A549 (cell line): ENCODE results near the gene LGALS7B. TPM values are rescaled to one million over a fixed set of nuclear protein-coding genes. Genes with fewer than 3 reads are reported as not detected.

ENCODE experiments used
- BCL3 ChIP-seq: fragments of >200 bp; sonication (Bioruptor Twin); formaldehyde crosslinking; IDR thresholded peaks from 3 replicates; pipeline ENCODE4 v1.6.1; 2016
- CBX2 ChIP-seq: fragments of 200-600 bp; sonication (generic); IDR thresholded peaks from 2 replicates; pipeline ENCODE4 v1.6.1; 2016; ENCODE audit warnings: low read depth, mild to moderate bottlenecking, borderline replicate concordance
- CHD4 ChIP-seq: fragments of 200-600 bp; sonication (generic); IDR thresholded peaks from 2 replicates; pipeline ENCODE4 v1.6.1; 2016; ENCODE audit warnings: antibody characterized with exemption, mild to moderate bottlenecking, borderline replicate concordance
- EP300 ChIP-seq, 2 experiments: fragments of >200 bp; sonication (Bioruptor Twin); formaldehyde crosslinking; IDR thresholded peaks; 2 replicates in 1 of 2; 3 replicates in 1 of 2; pipeline ENCODE4 v1.6.1; 2016 to 2017
- ESRRA ChIP-seq: fragments of 150-350 bp; IDR thresholded peaks from 2 replicates; pipeline ENCODE4 v1.6.1; 2014; ENCODE audit warnings: mild to moderate bottlenecking, low read length, borderline replicate concordance
- FOSL2 ChIP-seq, 2 experiments: fragments of 450-650 bp in 1 of 2; fragments of >200 bp in 1 of 2; sonication (Bioruptor Twin) in 1 of 2; formaldehyde crosslinking; IDR thresholded peaks; 2 replicates each; pipeline versions ENCODE4 v1.5.0 to v1.6.1; 2016 to 2020; ENCODE audit warnings: mild to moderate bottlenecking in 1 of 2, moderate library complexity in 1 of 2
- FOXS1 ChIP-seq: fragments of 250-450 bp; sonication (Bioruptor Pico); IDR thresholded peaks from 2 replicates; pipeline ENCODE4 v1.5.0; 2020; ENCODE audit warnings: mild to moderate bottlenecking, moderate library complexity
- HDAC2 ChIP-seq: fragments of 200-600 bp; sonication (generic); IDR thresholded peaks from 2 replicates; pipeline ENCODE4 v1.6.1; 2016
- HOXB13 ChIP-seq: fragments of 250-450 bp; sonication (Bioruptor Pico); IDR thresholded peaks from 2 replicates; pipeline ENCODE4 v1.5.0; 2020; ENCODE audit warnings: low read depth, mild to moderate bottlenecking, moderate library complexity
- JUN ChIP-seq, 2 experiments: fragments of >200 bp; sonication (Bioruptor Twin); formaldehyde crosslinking; IDR thresholded peaks; 2 replicates in 1 of 2; 3 replicates in 1 of 2; pipeline ENCODE4 v1.6.1; 2016 to 2017
- KDM1A ChIP-seq: fragments of 200-600 bp; sonication (generic); IDR thresholded peaks from 2 replicates; pipeline ENCODE4 v1.6.1; 2016; ENCODE audit warnings: low read depth, mild to moderate bottlenecking
- KDM5A ChIP-seq: fragments of 200-600 bp; sonication (generic); IDR thresholded peaks from 2 replicates; pipeline ENCODE4 v1.6.1; 2016; ENCODE audit warnings: antibody characterized with exemption, mild to moderate bottlenecking
- MAFK ChIP-seq: fragments of 450-650 bp; IDR thresholded peaks from 2 replicates; pipeline ENCODE4 v1.6.1; 2014; ENCODE audit not compliant: partially characterized antibody
- MAZ ChIP-seq: fragments of 150-350 bp; IDR thresholded peaks from 2 replicates; pipeline ENCODE4 v1.6.1; 2014; ENCODE audit warnings: antibody characterized with exemption, low read depth, low read length, borderline replicate concordance
- MYC ChIP-seq: IDR thresholded peaks from 2 replicates; pipeline ENCODE4 v1.6.1; 2012; ENCODE audit warnings: mild to moderate bottlenecking, inconsistent platforms, low read length, improper control_type of control experiment, borderline replicate concordance
- NFE2L2 ChIP-seq: fragments of 150-350 bp; conservative IDR thresholded peaks from 2 replicates; pipeline ENCODE4 v1.6.1; 2014; ENCODE audit warnings: low read length
- POLR2A ChIP-seq: IDR thresholded peaks from 2 replicates; pipeline ENCODE4 v1.6.1; 2012; ENCODE audit warnings: mild to moderate bottlenecking, low read length
- POLR2AphosphoS2 ChIP-seq: conservative IDR thresholded peaks from 2 replicates; pipeline ENCODE4 v1.6.1; 2012; ENCODE audit warnings: low read length, improper control_type of control experiment, inconsistent platforms
- RAD21 ChIP-seq, 2 experiments: fragments of >200 bp in 1 of 2; sonication (Bioruptor Twin) in 1 of 2; formaldehyde crosslinking in 1 of 2; IDR thresholded peaks in 1 of 2; conservative IDR thresholded peaks in 1 of 2; 2 replicates in 1 of 2; 3 replicates in 1 of 2; pipeline ENCODE4 v1.6.1; 2012 to 2018; ENCODE audit warnings: inconsistent platforms in 1 of 2
- RARB ChIP-seq: fragments of 250-450 bp; sonication (Bioruptor Pico); IDR thresholded peaks from 2 replicates; pipeline ENCODE4 v1.8.0; 2021; ENCODE audit warnings: mild to moderate bottlenecking, moderate library complexity
- RCOR1 ChIP-seq: fragments of 150-350 bp; IDR thresholded peaks from 2 replicates; pipeline ENCODE4 v1.6.1; 2014; ENCODE audit warnings: antibody characterized with exemption, low read length, low read depth
- REST ChIP-seq: fragments of 200-600 bp; sonication (generic); IDR thresholded peaks from 2 replicates; pipeline ENCODE4 v1.6.1; 2016; ENCODE audit warnings: antibody characterized with exemption, mild to moderate bottlenecking, moderate library complexity
- RFX5 ChIP-seq: fragments of 450-650 bp; IDR thresholded peaks from 2 replicates; pipeline ENCODE4 v1.7.1; 2014; ENCODE audit warnings: antibody characterized with exemption, mild to moderate bottlenecking, moderate library complexity
- RNF2 ChIP-seq: fragments of 200-600 bp; sonication (generic); IDR thresholded peaks from 2 replicates; pipeline ENCODE4 v1.6.1; 2016; ENCODE audit warnings: low read depth, mild to moderate bottlenecking, antibody characterized with exemption, moderate library complexity, borderline replicate concordance
- SMC3 ChIP-seq: fragments of >200 bp; sonication (Bioruptor Twin); formaldehyde crosslinking; IDR thresholded peaks from 3 replicates; pipeline ENCODE4 v1.6.1; 2018; ENCODE audit warnings: inconsistent platforms
- TP53 ChIP-seq: fragments of 250-450 bp; sonication (Bioruptor Pico); IDR thresholded peaks from 2 replicates; pipeline ENCODE4 v1.5.0; 2021; ENCODE audit warnings: mild to moderate bottlenecking, moderate library complexity
- ZNF302 ChIP-seq: fragments of 250-450 bp; sonication (Bioruptor Pico); IDR thresholded peaks from 2 replicates; pipeline ENCODE4 v1.9.0; 2021; ENCODE audit warnings: inconsistent platforms, mild to moderate bottlenecking, moderate library complexity
- polyA plus RNA-seq, 4 experiments: library from polyadenylated mRNA; depleted of rRNA in 3 of 4; stranded (reverse); fragments of >200 nt; fragmentation: RNase III in 1 of 4; extraction: RNeasy Plus Mini Kit Qiagen cat#74134 plus additional on column Dnase treatment in 1 of 4; gene quantifications; 2 replicates in 3 of 4; 3 replicates in 1 of 4; pipeline ENCODE4 v1.2.3, GENCODE V29; 2011 to 2017
- TF ChIP-seq, protein P1 (sequence below): fragments of >200 bp; sonication (Bioruptor Twin); formaldehyde crosslinking; IDR thresholded peaks from 3 replicates; pipeline ENCODE4 v1.5.1; 2016
- TF ChIP-seq, protein P2 (sequence below): fragments of >200 bp; sonication (Bioruptor Twin); formaldehyde crosslinking; IDR thresholded peaks from 2 replicates; pipeline ENCODE4 v1.6.1; 2016
- TF ChIP-seq, protein P3 (sequence below): fragments of 250-450 bp; sonication (Bioruptor Pico); IDR thresholded peaks from 2 replicates; pipeline ENCODE4 v1.5.0; 2021; ENCODE audit warnings: mild to moderate bottlenecking, moderate library complexity, borderline replicate concordance
- TF ChIP-seq, protein P4 (sequence below): IDR thresholded peaks from 2 replicates; pipeline ENCODE4 v1.6.1; 2012
- TF ChIP-seq, protein P5 (sequence below): IDR thresholded peaks from 2 replicates; pipeline ENCODE4 v1.6.1; 2012

Gene LGALS7B
- polyA plus RNA-seq, 2 of the 4 experiments (the other 2 are of a cell fraction), result 0.27 TPM; not detected in 1

DNA sequence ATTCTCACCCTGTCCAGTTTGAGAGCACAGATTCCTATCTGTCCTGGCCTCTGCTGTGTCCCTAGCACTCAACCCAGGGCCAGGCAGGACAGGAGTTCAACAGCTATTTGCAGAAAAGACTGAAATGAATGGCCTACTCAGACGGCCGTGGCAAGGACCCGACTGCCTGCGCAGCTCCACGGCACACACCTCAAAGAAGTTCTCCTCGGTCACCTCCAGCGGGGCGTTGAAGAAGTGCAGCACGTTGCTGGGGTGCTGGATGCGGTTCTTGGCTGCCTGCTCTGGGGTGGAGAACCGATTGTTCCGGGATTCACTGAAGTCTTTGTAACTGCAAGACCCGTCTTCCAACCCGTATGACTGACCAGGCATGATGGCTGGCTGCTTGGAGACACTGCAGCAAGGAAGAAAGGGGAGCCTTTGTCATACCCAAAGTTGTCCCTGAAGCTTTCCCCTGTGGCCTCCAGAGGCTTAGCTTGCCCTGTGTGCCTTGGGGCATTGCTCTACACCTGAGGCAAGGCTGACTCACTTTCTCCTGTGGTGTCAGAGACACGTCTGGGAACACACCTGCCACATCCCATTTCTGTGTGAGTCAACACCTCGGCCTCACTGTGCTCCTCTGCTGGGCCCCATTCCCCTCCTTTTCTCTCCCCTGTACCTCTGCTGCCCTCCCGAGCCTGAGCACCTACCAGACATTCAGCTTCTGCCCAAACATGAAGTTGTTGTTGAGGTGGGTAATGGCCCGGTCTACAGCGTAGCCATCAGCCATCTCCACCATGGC lies 49.4 kb downstream of the LGALS7B start (continued):
- TF ChIP-seq, protein P1, sequence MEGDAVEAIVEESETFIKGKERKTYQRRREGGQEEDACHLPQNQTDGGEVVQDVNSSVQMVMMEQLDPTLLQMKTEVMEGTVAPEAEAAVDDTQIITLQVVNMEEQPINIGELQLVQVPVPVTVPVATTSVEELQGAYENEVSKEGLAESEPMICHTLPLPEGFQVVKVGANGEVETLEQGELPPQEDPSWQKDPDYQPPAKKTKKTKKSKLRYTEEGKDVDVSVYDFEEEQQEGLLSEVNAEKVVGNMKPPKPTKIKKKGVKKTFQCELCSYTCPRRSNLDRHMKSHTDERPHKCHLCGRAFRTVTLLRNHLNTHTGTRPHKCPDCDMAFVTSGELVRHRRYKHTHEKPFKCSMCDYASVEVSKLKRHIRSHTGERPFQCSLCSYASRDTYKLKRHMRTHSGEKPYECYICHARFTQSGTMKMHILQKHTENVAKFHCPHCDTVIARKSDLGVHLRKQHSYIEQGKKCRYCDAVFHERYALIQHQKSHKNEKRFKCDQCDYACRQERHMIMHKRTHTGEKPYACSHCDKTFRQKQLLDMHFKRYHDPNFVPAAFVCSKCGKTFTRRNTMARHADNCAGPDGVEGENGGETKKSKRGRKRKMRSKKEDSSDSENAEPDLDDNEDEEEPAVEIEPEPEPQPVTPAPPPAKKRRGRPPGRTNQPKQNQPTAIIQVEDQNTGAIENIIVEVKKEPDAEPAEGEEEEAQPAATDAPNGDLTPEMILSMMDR, result no peak
- TF ChIP-seq FOSL2 (IDR thresholded peaks at IDR 0.05), result no peak
- peak; percentile 59 for TF ChIP-seq FOSL2 (CRISPR knock-in tag; IDR thresholded peaks at IDR 0.05)
- TF ChIP-seq, protein P2, sequence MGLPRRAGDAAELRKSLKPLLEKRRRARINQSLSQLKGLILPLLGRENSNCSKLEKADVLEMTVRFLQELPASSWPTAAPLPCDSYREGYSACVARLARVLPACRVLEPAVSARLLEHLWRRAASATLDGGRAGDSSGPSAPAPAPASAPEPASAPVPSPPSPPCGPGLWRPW, result no peak
- no peak for TF ChIP-seq HOXB13 (CRISPR knock-in tag)
- no peak for TF ChIP-seq SMC3
- peak; percentile 61; the same call in 1 of the 2 replicates for TF ChIP-seq RARB (CRISPR knock-in tag)
- no peak for TF ChIP-seq MYC
- no peak for TF ChIP-seq POLR2A
- TF ChIP-seq, protein P3, sequence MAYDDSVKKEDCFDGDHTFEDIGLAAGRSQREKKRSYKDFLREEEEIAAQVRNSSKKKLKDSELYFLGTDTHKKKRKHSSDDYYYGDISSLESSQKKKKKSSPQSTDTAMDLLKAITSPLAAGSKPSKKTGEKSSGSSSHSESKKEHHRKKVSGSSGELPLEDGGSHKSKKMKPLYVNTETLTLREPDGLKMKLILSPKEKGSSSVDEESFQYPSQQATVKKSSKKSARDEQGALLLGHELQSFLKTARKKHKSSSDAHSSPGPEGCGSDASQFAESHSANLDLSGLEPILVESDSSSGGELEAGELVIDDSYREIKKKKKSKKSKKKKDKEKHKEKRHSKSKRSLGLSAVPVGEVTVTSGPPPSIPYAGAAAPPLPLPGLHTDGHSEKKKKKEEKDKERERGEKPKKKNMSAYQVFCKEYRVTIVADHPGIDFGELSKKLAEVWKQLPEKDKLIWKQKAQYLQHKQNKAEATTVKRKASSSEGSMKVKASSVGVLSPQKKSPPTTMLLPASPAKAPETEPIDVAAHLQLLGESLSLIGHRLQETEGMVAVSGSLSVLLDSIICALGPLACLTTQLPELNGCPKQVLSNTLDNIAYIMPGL (CRISPR knock-in tag), result no peak
- TF ChIP-seq KDM1A, result no peak
- no peak for TF ChIP-seq NFE2L2
- TF ChIP-seq, protein P4, sequence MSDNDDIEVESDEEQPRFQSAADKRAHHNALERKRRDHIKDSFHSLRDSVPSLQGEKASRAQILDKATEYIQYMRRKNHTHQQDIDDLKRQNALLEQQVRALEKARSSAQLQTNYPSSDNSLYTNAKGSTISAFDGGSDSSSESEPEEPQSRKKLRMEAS, result no peak
- TF ChIP-seq POLR2AphosphoS2, result peak; percentile 95
- no peak for TF ChIP-seq FOXS1 (CRISPR knock-in tag)
- TF ChIP-seq REST, result no peak
- TF ChIP-seq RNF2, result no peak
- TF ChIP-seq RFX5, result no peak
- TF ChIP-seq ESRRA, result no peak
- TF ChIP-seq CHD4, result no peak
- TF ChIP-seq CBX2, result no peak
- no peak for TF ChIP-seq ZNF302 (CRISPR knock-in tag)
- no peak for TF ChIP-seq RCOR1
- no peak for TF ChIP-seq EP300 (IDR thresholded peaks at IDR 0.05)
- peak; percentile 62; the same call in 1 of the 2 replicates for TF ChIP-seq TP53 (CRISPR knock-in tag)
- 0 out of 5 replicates have a peak, but pooled peaks of 1 of the 2 experiments have one; percentile 26 for TF ChIP-seq RAD21 (conservative IDR thresholded peaks at IDR 0.05 in 1 of 2, IDR thresholded peaks at IDR 0.05 in 1 of 2)
- no peak for TF ChIP-seq BCL3
- TF ChIP-seq, protein P5, sequence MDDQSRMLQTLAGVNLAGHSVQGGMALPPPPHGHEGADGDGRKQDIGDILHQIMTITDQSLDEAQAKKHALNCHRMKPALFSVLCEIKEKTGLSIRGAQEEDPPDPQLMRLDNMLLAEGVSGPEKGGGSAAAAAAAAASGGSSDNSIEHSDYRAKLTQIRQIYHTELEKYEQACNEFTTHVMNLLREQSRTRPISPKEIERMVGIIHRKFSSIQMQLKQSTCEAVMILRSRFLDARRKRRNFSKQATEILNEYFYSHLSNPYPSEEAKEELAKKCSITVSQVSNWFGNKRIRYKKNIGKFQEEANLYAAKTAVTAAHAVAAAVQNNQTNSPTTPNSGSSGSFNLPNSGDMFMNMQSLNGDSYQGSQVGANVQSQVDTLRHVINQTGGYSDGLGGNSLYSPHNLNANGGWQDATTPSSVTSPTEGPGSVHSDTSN, result no peak
- no peak for TF ChIP-seq HDAC2
- TF ChIP-seq MAZ, result no peak
- no peak; a peak in 1 of 5 replicates for TF ChIP-seq JUN (IDR thresholded peaks at IDR 0.05)
- TF ChIP-seq MAFK, result no peak
- no peak for TF ChIP-seq KDM5A
